ENCODE data around the gene POU3F1.

- TF ChIP-seq CTCF (conservative IDR thresholded peaks at IDR 0.05) (no peak), ZFX (IDR thresholded peaks at IDR 0.05) (no peak)
Measured at GRCh38 chr1:38055398-38055797, 8.8 kb upstream of the POU3F1 start.

All from C4-2B (cell line).